Lower leg skin (tissue), 4 donors: ENCODE results near the gene SMOC2. TPM values are rescaled to one million over a fixed set of nuclear protein-coding genes. Genes with fewer than 3 reads are reported as not detected.

Experiments
- DNase-seq, 2 donors: peaks; one replicate each; pipeline ENCODE4 v3.0.0-alpha.2; 2019; ENCODE audit warnings: low spot score in 2 of 2
- H3K4me3 ChIP-seq: fragments of 200-600 bp; sonication (generic); 2 replicates; pipeline ENCODE4 v1.5.1; 2017; ENCODE audit warnings: mild to moderate bottlenecking, low read depth; ENCODE audit not compliant: poor library complexity, severe bottlenecking
- POLR2A ChIP-seq, 2 donors: fragments of 450-650 bp; IDR thresholded peaks; one replicate each; pipeline ENCODE4 v1.6.1; 2016 to 2017; ENCODE audit warnings: antibody characterized with exemption in 2 of 2, mild to moderate bottlenecking in 1 of 2, moderate library complexity in 1 of 2
- WGBS, 2 donors: methylation state at CpG; one replicate each; pipeline ENCODE4 v1.1.5; 2018; 5-methylcytosine and 5-hydroxymethylcytosine counted together
- intact Hi-C: fragments of 100-400 bp; cut with DNase I; formaldehyde crosslinking; loops from one replicate; pipeline ENCODE4 v1.15.0; 2023; ENCODE audit warnings: low total_unique reads
- total RNA-seq, 4 donors: library from RNA; depleted of rRNA; stranded (reverse); fragments of >200 nt; gene quantifications; one replicate each; pipeline ENCODE4 v1.1.0, GENCODE V29; 2016
- TF ChIP-seq, protein P1 (sequence below), 3 donors: fragments of 450-650 bp; IDR thresholded peaks; one replicate each; pipeline ENCODE4 v1.5.1; 2016; ENCODE audit warnings: antibody characterized with exemption in 3 of 3, mild to moderate bottlenecking in 3 of 3, moderate library complexity in 2 of 3

The SMOC2 gene
- total RNA-seq, 4 donors from 2014 or later = 12.5 to 26.1 (median 13.0) TPM

DNA sequence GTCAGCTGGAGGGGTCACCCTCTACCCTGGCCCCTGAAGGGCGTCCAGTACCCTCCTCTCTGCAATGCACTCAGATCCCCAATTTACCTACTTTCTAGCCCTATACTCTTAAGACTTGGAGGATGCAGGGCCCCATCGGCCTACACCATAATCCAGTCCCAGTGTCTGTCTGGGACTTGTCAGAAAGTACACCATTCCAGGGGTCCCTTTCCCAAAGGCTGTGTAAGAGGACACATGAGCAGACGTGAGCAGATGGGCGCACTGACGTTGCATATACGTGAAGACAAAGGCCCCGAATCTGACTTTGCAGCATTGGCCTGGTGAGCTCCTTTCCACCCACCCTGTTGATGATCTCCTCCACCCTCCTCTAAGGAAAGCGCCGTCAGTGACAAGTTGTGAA, 20.9 kb upstream of the SMOC2 start:
- DNase-seq = no peak
- 94 to 96% methylated on average over 9 of the region's 9 CpGs for WGBS, 2 donors
- TF ChIP-seq, protein P1, sequence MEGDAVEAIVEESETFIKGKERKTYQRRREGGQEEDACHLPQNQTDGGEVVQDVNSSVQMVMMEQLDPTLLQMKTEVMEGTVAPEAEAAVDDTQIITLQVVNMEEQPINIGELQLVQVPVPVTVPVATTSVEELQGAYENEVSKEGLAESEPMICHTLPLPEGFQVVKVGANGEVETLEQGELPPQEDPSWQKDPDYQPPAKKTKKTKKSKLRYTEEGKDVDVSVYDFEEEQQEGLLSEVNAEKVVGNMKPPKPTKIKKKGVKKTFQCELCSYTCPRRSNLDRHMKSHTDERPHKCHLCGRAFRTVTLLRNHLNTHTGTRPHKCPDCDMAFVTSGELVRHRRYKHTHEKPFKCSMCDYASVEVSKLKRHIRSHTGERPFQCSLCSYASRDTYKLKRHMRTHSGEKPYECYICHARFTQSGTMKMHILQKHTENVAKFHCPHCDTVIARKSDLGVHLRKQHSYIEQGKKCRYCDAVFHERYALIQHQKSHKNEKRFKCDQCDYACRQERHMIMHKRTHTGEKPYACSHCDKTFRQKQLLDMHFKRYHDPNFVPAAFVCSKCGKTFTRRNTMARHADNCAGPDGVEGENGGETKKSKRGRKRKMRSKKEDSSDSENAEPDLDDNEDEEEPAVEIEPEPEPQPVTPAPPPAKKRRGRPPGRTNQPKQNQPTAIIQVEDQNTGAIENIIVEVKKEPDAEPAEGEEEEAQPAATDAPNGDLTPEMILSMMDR (IDR thresholded peaks at IDR 0.05) = no peak
- TF ChIP-seq POLR2A (IDR thresholded peaks at IDR 0.05) = no peak
- no peak overlapping the region for H3K4me3 ChIP-seq
- intact Hi-C loops = no loop called here

DNA sequence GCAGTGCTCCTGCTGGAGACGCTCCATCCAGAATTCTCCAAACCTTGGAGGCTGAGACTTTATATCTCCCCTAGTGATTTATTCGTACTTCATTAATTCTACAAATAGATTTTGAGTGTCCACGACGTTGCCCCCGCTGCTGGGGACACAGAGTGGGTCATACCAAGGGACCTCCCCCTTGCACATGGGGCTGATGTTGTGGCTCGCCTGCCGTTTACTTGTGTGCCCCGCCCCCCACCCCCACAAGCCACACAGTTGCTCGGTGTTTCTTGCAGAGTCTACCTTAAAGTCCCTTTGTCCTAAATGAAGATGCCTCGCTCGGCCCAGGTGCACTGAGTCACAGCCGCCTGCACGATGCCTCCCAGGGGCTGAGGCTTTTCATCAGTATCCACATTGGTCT, 20.3 kb upstream of the SMOC2 start:
- 81 to 85% methylated on average over 13 of the region's 13 CpGs for WGBS, 2 donors
- no peak overlapping the region for H3K4me3 ChIP-seq
- intact Hi-C loops = no loop called here
- no peak for DNase-seq
- TF ChIP-seq, protein P1 (IDR thresholded peaks at IDR 0.05) = no peak
- no peak for TF ChIP-seq POLR2A (IDR thresholded peaks at IDR 0.05)

DNA sequence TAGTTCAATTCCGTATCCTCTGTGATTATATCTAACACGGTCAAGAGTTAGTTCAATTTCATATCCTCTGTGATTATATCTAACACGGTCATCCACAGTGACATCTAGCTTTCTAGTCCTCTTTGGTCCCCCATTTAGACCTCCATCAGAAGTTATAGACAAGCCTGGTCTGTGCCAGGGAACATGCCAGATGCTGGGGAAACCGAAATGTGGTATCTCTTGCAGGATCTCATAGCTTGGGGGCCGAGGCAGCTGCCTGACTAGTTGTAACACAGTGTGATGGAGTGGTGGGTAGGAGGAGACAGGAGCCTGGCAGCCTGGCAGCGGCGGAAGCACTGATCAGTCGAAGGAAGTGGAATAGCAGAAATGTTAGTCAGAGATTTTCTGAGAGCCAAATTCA, 13.8 kb upstream of the SMOC2 start:
- intact Hi-C loops = no loop called here
- 57 to 60% methylated on average over 8 of the region's 8 CpGs for WGBS, 2 donors
- no peak overlapping the region for H3K4me3 ChIP-seq
- TF ChIP-seq POLR2A (IDR thresholded peaks at IDR 0.05) = no peak
- TF ChIP-seq, protein P1 (IDR thresholded peaks at IDR 0.05) = no peak
- DNase-seq = no peak

- no peak overlapping the region for H3K4me3 ChIP-seq
- no peak for DNase-seq
- WGBS, 2 donors = 62 to 64% methylated on average over 14 of the region's 14 CpGs
- TF ChIP-seq POLR2A (IDR thresholded peaks at IDR 0.05) = no peak
- TF ChIP-seq, protein P1 (IDR thresholded peaks at IDR 0.05) = no peak
- intact Hi-C loops = no loop called here
These were observed 12.7 kb upstream of the SMOC2 start for GRCh38 chr6:168428052-168428826.

DNA sequence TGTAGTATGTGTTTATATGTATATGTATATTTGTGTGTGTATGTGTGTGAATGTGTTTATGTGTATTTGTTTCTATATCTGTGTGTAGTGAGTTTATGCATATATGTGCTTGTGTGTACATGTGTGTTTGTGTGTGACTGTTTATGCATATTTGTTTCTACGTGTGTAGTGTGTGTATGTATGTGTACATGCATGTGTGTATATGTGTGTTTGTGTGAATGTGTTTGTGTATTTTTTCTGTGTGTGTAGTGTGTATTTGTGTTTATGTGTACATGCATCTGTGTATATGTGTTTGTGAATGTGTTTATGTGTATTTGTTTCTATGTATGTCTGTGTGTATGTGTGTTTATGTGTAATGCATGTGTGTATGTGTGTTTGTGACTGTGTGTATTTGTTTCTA, 12.1 kb upstream of the SMOC2 start:
- 82 to 95% methylated on average over 1 of the region's 1 CpG for WGBS, 2 donors
- TF ChIP-seq, protein P1 (IDR thresholded peaks at IDR 0.05) = no peak
- no peak for TF ChIP-seq POLR2A (IDR thresholded peaks at IDR 0.05)
- intact Hi-C loops = no loop called here
- no peak for DNase-seq
- H3K4me3 ChIP-seq = no peak overlapping the region

DNA sequence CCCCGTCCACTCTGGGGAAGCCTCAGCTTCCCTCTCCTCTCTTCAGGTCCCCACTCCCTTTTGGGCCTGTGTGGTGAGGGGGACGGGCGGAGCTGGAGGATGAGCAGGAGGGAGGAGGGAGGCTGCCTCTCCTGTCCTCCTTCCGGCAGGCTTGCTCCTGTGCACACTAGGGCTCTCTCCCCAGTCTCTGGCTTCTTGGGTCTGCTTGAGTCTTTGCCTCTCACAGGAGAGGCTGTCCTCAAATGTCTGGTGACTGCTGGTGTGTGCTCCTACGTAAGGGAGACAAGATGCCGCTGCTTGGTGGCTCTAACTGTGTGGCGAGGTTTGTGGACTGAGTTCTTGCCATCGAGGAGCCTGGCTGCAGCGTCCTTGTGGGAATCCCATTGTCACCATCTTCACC, 8.8 kb upstream of the SMOC2 start:
- intact Hi-C loops = no loop called here
- TF ChIP-seq, protein P1 (IDR thresholded peaks at IDR 0.05) = no peak
- no peak for TF ChIP-seq POLR2A (IDR thresholded peaks at IDR 0.05)
- H3K4me3 ChIP-seq = no peak overlapping the region
- 88 to 90% methylated on average over 9 of the region's 9 CpGs for WGBS, 2 donors
- peak in 1 of 2 donors; percentile 72 for DNase-seq
